H9 (cell line): Measurements from ENCODE around the gene MORN1. TPM values are rescaled to one million over a fixed set of nuclear protein-coding genes. Genes with fewer than 3 reads are reported as not detected.

Experiments used
- DNase-seq: peaks from one replicate; pipeline ENCODE4 v3.0.0-alpha.2; 2017
- H2AFZ ChIP-seq: one replicate; pipeline ENCODE4 v1.6.1; 2013; ENCODE audit warnings: mild to moderate bottlenecking, low read length, control low read depth, moderate library complexity
- H2AK5ac ChIP-seq: 2 replicates; pipeline ENCODE4 v1.6.1; 2013; ENCODE audit warnings: low read length, control low read depth, mixed read lengths; ENCODE audit not compliant: insufficient read length
- H2BK120ac ChIP-seq: one replicate; pipeline ENCODE4 v1.6.1; 2013; ENCODE audit warnings: low read depth, mild to moderate bottlenecking, low read length, control low read depth, inconsistent platforms; ENCODE audit not compliant: poor library complexity, severe bottlenecking
- H2BK12ac ChIP-seq: 2 replicates; pipeline ENCODE4 v1.6.1; 2013; ENCODE audit warnings: low read length, control low read depth, mixed read lengths, low read depth; ENCODE audit not compliant: insufficient read length
- H2BK15ac ChIP-seq: 2 replicates; pipeline ENCODE4 v1.6.1; 2013; ENCODE audit warnings: low read depth, low read length, control low read depth
- H2BK20ac ChIP-seq: one replicate; pipeline ENCODE4 v1.6.1; 2013; ENCODE audit warnings: low read depth, mild to moderate bottlenecking, low read length, control low read depth, inconsistent platforms; ENCODE audit not compliant: poor library complexity, severe bottlenecking
- H2BK5ac ChIP-seq: 2 replicates; pipeline ENCODE4 v1.6.1; 2013; ENCODE audit warnings: low read length, control low read depth, mixed read lengths; ENCODE audit not compliant: insufficient read length
- H3K14ac ChIP-seq: 2 replicates; pipeline ENCODE4 v1.6.1; 2013; ENCODE audit warnings: low read length, control low read depth; ENCODE audit not compliant: insufficient read depth
- H3K18ac ChIP-seq: 2 replicates; pipeline ENCODE4 v1.6.1; 2013; ENCODE audit warnings: low read depth, mild to moderate bottlenecking, mixed read lengths, low read length, control low read depth; ENCODE audit not compliant: insufficient read length
- H3K23ac ChIP-seq: 2 replicates; pipeline ENCODE4 v1.6.1; 2013; ENCODE audit warnings: low read length, control low read depth, mixed read lengths, low read depth; ENCODE audit not compliant: insufficient read length
- H3K23me2 ChIP-seq: 2 replicates; pipeline ENCODE4 v1.6.1; 2013; ENCODE audit warnings: low read depth, mild to moderate bottlenecking, mixed read lengths, low read length, control low read depth; ENCODE audit not compliant: insufficient read length, poor library complexity, severe bottlenecking
- H3K27ac ChIP-seq: 2 replicates; pipeline ENCODE4 v1.5.1; 2013; ENCODE audit warnings: low read length, control low read depth, mixed read lengths, low read depth; ENCODE audit not compliant: insufficient read length
- H3K27me3 ChIP-seq: 2 replicates; pipeline ENCODE4 v1.6.1; 2013; ENCODE audit warnings: low read length, control low read depth, inconsistent platforms; ENCODE audit not compliant: insufficient read depth
- H3K4ac ChIP-seq: 2 replicates; pipeline ENCODE4 v1.6.1; 2013; ENCODE audit warnings: low read depth, mild to moderate bottlenecking, control low read depth, inconsistent platforms, low read length, moderate library complexity
- H3K4me1 ChIP-seq: 2 replicates; pipeline ENCODE4 v1.6.1; 2013; ENCODE audit warnings: low read length, control low read depth, inconsistent platforms; ENCODE audit not compliant: insufficient read depth
- H3K4me2 ChIP-seq: 2 replicates; pipeline ENCODE4 v1.6.1; 2013; ENCODE audit warnings: low read length, control low read depth, mixed read lengths; ENCODE audit not compliant: insufficient read length, insufficient read depth
- H3K56ac ChIP-seq: 2 replicates; pipeline ENCODE4 v1.6.1; 2013; ENCODE audit warnings: low read depth, mild to moderate bottlenecking, mixed read lengths, low read length, control low read depth; ENCODE audit not compliant: insufficient read length
- H3K79me1 ChIP-seq: 2 replicates; pipeline ENCODE4 v1.6.1; 2013; ENCODE audit warnings: low read depth, mild to moderate bottlenecking, moderate library complexity, low read length, control low read depth, inconsistent platforms; ENCODE audit not compliant: insufficient read depth, poor library complexity, severe bottlenecking
- H3K79me2 ChIP-seq: 2 replicates; pipeline ENCODE4 v1.6.1; 2013; ENCODE audit warnings: low read length, control low read depth, inconsistent platforms; ENCODE audit not compliant: insufficient read depth
- H3K9ac ChIP-seq: 2 replicates; pipeline ENCODE4 v1.6.1; 2013; ENCODE audit warnings: low read length, control low read depth, mixed read lengths; ENCODE audit not compliant: insufficient read length; ENCODE audit errors: extremely low read depth
- H3K9me3 ChIP-seq: one replicate; pipeline ENCODE4 v1.6.1; 2013; ENCODE audit warnings: low read depth, low read length, inconsistent platforms; ENCODE audit not compliant: control insufficient read depth
- H3T11ph ChIP-seq: one replicate; pipeline ENCODE4 v1.6.1; 2013; ENCODE audit warnings: mild to moderate bottlenecking, low read length, control low read depth, inconsistent platforms
- H4K20me1 ChIP-seq: one replicate; pipeline ENCODE4 v1.6.1; 2013; ENCODE audit not compliant: control insufficient read depth, insufficient read length, insufficient read depth
- H4K5ac ChIP-seq: 2 replicates; pipeline ENCODE4 v1.6.1; 2013; ENCODE audit warnings: low read depth, mild to moderate bottlenecking, mixed read lengths, low read length, control low read depth; ENCODE audit not compliant: insufficient read length
- H4K8ac ChIP-seq: replicated peaks from 2 replicates; pipeline ENCODE4 v1.6.1; 2013; ENCODE audit warnings: low read length, control low read depth, mixed read lengths, low read depth; ENCODE audit not compliant: insufficient read length
- H4K91ac ChIP-seq: 2 replicates; pipeline ENCODE4 v1.6.1; 2013; ENCODE audit warnings: low read depth, mild to moderate bottlenecking, moderate library complexity, mixed read lengths, low read length, control low read depth; ENCODE audit not compliant: insufficient read length
- H3K27ac Mint-ChIP-seq, 3 experiments: 2 replicates in 2 of 3; 3 replicates in 1 of 3; pipeline ENCODE4 v1.8.0; 2020 to 2021; ENCODE audit warnings: mixed read lengths in 3 of 3, mild to moderate bottlenecking in 1 of 3, moderate library complexity in 1 of 3
- H3K27me3 Mint-ChIP-seq: 2 replicates; pipeline ENCODE4 v1.8.0; 2021; ENCODE audit warnings: low read depth, mild to moderate bottlenecking, moderate library complexity, mixed read lengths
- H3K36me3 Mint-ChIP-seq, 3 experiments: 2 replicates in 2 of 3; 3 replicates in 1 of 3; pipeline ENCODE4 v1.8.0; 2020 to 2021; ENCODE audit warnings: low read depth in 3 of 3, mixed read lengths in 3 of 3; ENCODE audit not compliant: insufficient read depth in 1 of 3
- H3K4me1 Mint-ChIP-seq, 2 experiments: 2 replicates each; pipeline ENCODE4 v1.8.0; 2020; ENCODE audit warnings: mixed read lengths in 2 of 2
- H3K4me3 Mint-ChIP-seq, 2 experiments: 2 replicates in 1 of 2; 3 replicates in 1 of 2; pipeline ENCODE4 v1.8.0; 2020 to 2021; ENCODE audit warnings: mild to moderate bottlenecking in 2 of 2, mixed read lengths in 2 of 2, moderate library complexity in 1 of 2
- H3K9me3 Mint-ChIP-seq, 2 experiments: 2 replicates in 1 of 2; 3 replicates in 1 of 2; pipeline ENCODE4 v1.8.0; 2020; ENCODE audit warnings: mild to moderate bottlenecking in 2 of 2, mixed read lengths in 2 of 2, moderate library complexity in 1 of 2
- WGBS: extraction: QIAGEN DNeasy Blood & Tissue Kit; methylation state at CpG from one replicate; pipeline ENCODE4 v1.1.7; 2013; ENCODE audit warnings: missing lambda C conversion rate, low lambda C conversion rate, mixed read lengths; ENCODE audit not compliant: insufficient read length; ENCODE audit errors: extremely low coverage; 5-methylcytosine and 5-hydroxymethylcytosine counted together
- total RNA-seq: library from RNA; stranded (reverse); gene quantifications from 2 replicates; pipeline ENCODE4 v1.2.1, GENCODE V29; 2021
- TF ChIP-seq, protein P1 (sequence below): fragments of 200-600 bp; sonication (generic); conservative IDR thresholded peaks from 3 replicates; pipeline ENCODE4 v1.8.0; 2021; ENCODE audit warnings: antibody characterized with exemption, mild to moderate bottlenecking

The MORN1 gene
- total RNA-seq, 1 experiment from 2014 or later: 12.7 TPM

DNA sequence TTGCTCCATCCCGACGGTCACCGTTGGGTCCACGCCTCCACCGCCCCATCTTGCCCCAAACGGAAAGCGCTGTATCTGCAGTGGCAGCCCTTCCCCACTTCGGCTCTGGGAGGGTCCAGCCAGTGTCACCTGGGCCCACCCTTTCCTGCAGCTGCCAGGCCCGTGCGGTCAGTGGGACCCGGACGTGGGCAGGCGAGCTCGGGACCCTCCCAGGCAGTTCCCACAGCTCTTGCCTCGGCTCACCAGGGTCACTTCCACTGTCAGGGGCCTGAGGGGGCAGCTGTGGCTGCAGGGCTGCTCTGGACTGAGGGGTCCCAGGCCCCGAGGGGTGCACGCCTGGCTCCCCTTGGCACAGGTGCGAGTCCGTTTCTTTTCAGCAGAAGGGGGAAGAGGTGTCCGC is 82.5 kb downstream of the MORN1 start:
- H2BK20ac ChIP-seq: no peak overlapping the region
- H3T11ph ChIP-seq: no peak overlapping the region
- no peaks in the 10 kb centered on the region for H3K4me1 ChIP-seq
- no peak overlapping the region for H2BK12ac ChIP-seq
- WGBS: no CpG with 5 or more reads among the region's 20 CpGs
- H3K27ac ChIP-seq: no peak overlapping the region
- H2AFZ ChIP-seq: no peak overlapping the region
- no peak overlapping the region for H3K18ac ChIP-seq
- Mint-ChIP-seq H3K27ac (peak overlapping the region in 1 of 3 experiments; percentile 81; a peak in 3 of 7 replicates), H3K36me3 (peaks cover 17 to 45% (median 40%) of the 10 kb centered on the region in 3 experiments; a peak in 6 of 7 replicates), H3K4me3 (no peak overlapping the region), H3K4me1 (peaks cover 0 to 22% of the 10 kb centered on the region in 2 experiments; a peak in 2 of 4 replicates), H3K27me3 (peaks cover 1% of the 10 kb centered on the region; the same call in 1 of the 2 replicates), H3K9me3 (no peaks in the 10 kb centered on the region)
- no peak overlapping the region for H3K9ac ChIP-seq
- H3K56ac ChIP-seq: no peak overlapping the region
- no peak overlapping the region for H4K91ac ChIP-seq
- no peaks in the 10 kb centered on the region for H3K79me1 ChIP-seq
- no peak overlapping the region for H2BK15ac ChIP-seq
- H4K8ac ChIP-seq: no peak overlapping the region
- no peak overlapping the region for H4K5ac ChIP-seq
- H2BK5ac ChIP-seq: no peak overlapping the region
- H3K79me2 ChIP-seq: no peaks in the 10 kb centered on the region
- no peaks in the 10 kb centered on the region for H3K9me3 ChIP-seq
- no peak overlapping the region for H3K4me2 ChIP-seq
- H4K20me1 ChIP-seq: no peaks in the 10 kb centered on the region
- no peak overlapping the region for H2BK120ac ChIP-seq
- no peak overlapping the region for H3K4ac ChIP-seq
- DNase-seq: no peak
- TF ChIP-seq, protein P1, sequence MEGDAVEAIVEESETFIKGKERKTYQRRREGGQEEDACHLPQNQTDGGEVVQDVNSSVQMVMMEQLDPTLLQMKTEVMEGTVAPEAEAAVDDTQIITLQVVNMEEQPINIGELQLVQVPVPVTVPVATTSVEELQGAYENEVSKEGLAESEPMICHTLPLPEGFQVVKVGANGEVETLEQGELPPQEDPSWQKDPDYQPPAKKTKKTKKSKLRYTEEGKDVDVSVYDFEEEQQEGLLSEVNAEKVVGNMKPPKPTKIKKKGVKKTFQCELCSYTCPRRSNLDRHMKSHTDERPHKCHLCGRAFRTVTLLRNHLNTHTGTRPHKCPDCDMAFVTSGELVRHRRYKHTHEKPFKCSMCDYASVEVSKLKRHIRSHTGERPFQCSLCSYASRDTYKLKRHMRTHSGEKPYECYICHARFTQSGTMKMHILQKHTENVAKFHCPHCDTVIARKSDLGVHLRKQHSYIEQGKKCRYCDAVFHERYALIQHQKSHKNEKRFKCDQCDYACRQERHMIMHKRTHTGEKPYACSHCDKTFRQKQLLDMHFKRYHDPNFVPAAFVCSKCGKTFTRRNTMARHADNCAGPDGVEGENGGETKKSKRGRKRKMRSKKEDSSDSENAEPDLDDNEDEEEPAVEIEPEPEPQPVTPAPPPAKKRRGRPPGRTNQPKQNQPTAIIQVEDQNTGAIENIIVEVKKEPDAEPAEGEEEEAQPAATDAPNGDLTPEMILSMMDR: no peak
- no peaks in the 10 kb centered on the region for H3K23me2 ChIP-seq
- no peaks in the 10 kb centered on the region for H3K27me3 ChIP-seq
- no peak overlapping the region for H2AK5ac ChIP-seq
- H3K23ac ChIP-seq: no peak overlapping the region
- no peak overlapping the region for H3K14ac ChIP-seq
